Renal cortex interstitium (tissue), 3 donors: ENCODE measurements around the gene MRPL48. TPM values are rescaled to one million over a fixed set of nuclear protein-coding genes. Genes with fewer than 3 reads are reported as not detected.

Experiments
- polyA plus RNA-seq, 3 donors: library from polyadenylated mRNA; unstranded; fragments of 120-200 nt; gene quantifications; one replicate each; pipeline ENCODE4 v1.2.1, GENCODE V29; 2013; ENCODE audit not compliant: insufficient read length in 3 of 3

The MRPL48 gene
- polyA plus RNA-seq, 3 donors = 53.5 to 75.1 (median 69.4) TPM

Other genes with a start within 250 kb of the MRPL48 start
- 10 to 100 TPM; 44.2 to 47.6 (median 44.5) TPM for gene FAM168A, start 189.8 kb upstream of the MRPL48 start, polyA plus RNA-seq
- 10 to 100 TPM; 10.5 to 14.5 (median 12.2) TPM for gene PLEKHB1, start 141.3 kb upstream of the MRPL48 start, polyA plus RNA-seq
- 100 to 1,000 TPM; 113 to 127 (median 117) TPM for gene RAB6A, start 26.8 kb upstream of the MRPL48 start, polyA plus RNA-seq
- 10 to 100 TPM; 66.2 to 74.0 (median 71.6) TPM for gene COA4, start 89.0 kb downstream of the MRPL48 start, polyA plus RNA-seq
- 10 to 100 TPM; 32.9 to 39.7 (median 36.0) TPM for gene PAAF1, start 89.1 kb downstream of the MRPL48 start, polyA plus RNA-seq
- gene DNAJB13, start 163.2 kb downstream of the MRPL48 start, polyA plus RNA-seq = 1 to 10 TPM; 4.8 to 6.1 (median 4.9) TPM
- gene UCP2, start 195.0 kb downstream of the MRPL48 start, polyA plus RNA-seq = 10 to 100 TPM; 65.1 to 73.2 (median 68.4) TPM
- gene UCP3, start 221.2 kb downstream of the MRPL48 start, polyA plus RNA-seq = 1 to 10 TPM; 2.0 to 3.2 (median 3.1) TPM